Measurements from ENCODE around the gene STXBP5. TPM values are rescaled to one million over a fixed set of nuclear protein-coding genes. Genes with fewer than 3 reads are reported as not detected.

STXBP5 gene
- total RNA-seq, 2 donors from 2014 or later, result 34.4 to 59.9 TPM

DNA sequence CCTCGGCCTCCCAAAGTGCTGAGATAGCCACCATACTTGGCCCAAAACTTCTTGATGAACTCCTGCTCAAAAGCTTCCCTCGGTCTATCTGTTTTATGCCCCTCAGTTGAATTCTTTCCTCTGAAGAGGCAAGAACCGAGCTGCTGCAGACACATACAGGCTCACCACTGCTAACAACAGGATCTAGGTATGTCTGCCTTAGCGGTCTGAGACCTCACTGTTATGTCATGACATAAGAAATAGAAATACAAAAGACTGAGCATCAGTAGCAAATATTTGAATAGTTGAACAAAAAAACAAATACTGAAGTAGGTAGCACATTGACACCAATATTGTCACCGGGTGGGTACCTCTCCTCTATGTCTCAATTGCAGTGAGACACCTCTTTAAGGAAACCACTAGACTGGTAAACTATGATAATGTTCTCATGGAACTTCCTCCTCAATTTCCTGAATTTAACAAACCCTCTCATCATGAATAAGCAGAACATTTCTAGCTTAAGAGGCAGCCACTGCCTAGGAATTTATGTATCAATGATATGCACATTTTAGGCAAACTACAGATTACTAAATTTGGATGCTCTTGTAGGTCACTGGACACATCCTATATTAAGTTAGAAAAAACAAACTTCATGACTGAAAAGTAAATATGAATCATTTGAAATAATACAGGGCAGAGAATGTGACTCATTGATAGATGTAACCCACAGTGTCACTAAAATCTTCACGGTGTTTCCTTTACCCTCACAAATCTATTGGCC, 9.4 kb upstream of the STXBP5 start:
- Histone ChIP-seq H3K27ac (no peak overlapping the region), H3K36me3 (no peaks in the 10 kb centered on the region), H3K27me3 (replicated peaks; ENCODE audit: insufficient read depth) (no peaks in the 10 kb centered on the region), H3K4me3 (no peak overlapping the region), H3K4me1 (replicated peaks) (no peaks in the 10 kb centered on the region), H3K9me3 (no peaks in the 10 kb centered on the region)
- TF ChIP-seq POLR2A (IDR thresholded peaks at IDR 0.05) (no peak), POLR2AphosphoS5 (IDR thresholded peaks at IDR 0.05) (no peak)
- TF ChIP-seq, protein P1, sequence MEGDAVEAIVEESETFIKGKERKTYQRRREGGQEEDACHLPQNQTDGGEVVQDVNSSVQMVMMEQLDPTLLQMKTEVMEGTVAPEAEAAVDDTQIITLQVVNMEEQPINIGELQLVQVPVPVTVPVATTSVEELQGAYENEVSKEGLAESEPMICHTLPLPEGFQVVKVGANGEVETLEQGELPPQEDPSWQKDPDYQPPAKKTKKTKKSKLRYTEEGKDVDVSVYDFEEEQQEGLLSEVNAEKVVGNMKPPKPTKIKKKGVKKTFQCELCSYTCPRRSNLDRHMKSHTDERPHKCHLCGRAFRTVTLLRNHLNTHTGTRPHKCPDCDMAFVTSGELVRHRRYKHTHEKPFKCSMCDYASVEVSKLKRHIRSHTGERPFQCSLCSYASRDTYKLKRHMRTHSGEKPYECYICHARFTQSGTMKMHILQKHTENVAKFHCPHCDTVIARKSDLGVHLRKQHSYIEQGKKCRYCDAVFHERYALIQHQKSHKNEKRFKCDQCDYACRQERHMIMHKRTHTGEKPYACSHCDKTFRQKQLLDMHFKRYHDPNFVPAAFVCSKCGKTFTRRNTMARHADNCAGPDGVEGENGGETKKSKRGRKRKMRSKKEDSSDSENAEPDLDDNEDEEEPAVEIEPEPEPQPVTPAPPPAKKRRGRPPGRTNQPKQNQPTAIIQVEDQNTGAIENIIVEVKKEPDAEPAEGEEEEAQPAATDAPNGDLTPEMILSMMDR (IDR thresholded peaks at IDR 0.05), result no peak
- WGBS, result 89% methylated on average over 6 of the region's 6 CpGs
- no peak for DNase-seq (ENCODE audit: low spot score)
- intact Hi-C loops (cut with DNase I), result no loop called here

DNA sequence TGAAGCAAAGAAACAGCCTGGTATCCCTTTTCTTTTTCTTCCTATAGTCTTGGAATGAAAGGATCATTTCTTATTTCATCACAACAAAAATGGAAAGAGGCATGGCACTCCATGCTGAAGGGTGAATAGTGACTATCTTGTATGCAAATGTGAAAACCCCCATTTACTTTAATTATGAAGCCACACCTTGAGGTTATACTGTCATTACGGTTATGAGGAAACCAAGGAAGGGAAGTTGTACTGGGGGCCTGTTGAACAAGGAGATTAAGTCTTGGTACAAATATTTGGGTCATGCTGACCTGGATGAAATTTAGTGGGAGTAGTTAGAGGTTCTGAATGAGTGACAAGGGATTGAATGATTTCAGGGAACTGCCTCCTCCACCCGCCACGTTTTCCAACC, 8.7 kb upstream of the STXBP5 start:
- Histone ChIP-seq H3K27me3 (replicated peaks; ENCODE audit: insufficient read depth) (no peaks in the 10 kb centered on the region), H3K9me3 (no peaks in the 10 kb centered on the region), H3K4me1 (replicated peaks) (no peaks in the 10 kb centered on the region), H3K4me3 (no peak overlapping the region), H3K27ac (no peak overlapping the region), H3K36me3 (no peaks in the 10 kb centered on the region)
- TF ChIP-seq POLR2A (IDR thresholded peaks at IDR 0.05), result no peak
- 94% methylated on average over 3 of the region's 3 CpGs for WGBS
- no peak for DNase-seq (ENCODE audit: low spot score)
- intact Hi-C loops (cut with DNase I), result no loop called here

DNA sequence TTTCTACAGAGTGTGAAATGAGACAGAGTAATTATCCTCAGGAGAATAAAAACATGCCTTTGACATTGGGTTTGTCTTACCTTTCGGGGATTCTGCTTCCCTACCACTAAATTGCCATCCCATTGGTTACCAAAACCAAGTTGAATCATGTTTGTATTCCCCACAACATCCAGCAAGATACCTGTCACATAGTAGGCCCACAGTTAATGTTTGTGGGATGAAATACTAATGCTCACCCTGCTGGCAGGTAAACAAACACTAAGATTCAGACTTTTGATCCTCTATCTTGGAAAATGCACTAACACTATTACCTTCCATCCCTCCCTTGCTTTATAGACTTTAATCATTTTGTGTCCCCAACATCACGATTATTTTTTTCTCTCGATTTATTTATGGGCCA, 8.2 kb upstream of the STXBP5 start:
- 91% methylated on average over 3 of the region's 3 CpGs for WGBS

DNA sequence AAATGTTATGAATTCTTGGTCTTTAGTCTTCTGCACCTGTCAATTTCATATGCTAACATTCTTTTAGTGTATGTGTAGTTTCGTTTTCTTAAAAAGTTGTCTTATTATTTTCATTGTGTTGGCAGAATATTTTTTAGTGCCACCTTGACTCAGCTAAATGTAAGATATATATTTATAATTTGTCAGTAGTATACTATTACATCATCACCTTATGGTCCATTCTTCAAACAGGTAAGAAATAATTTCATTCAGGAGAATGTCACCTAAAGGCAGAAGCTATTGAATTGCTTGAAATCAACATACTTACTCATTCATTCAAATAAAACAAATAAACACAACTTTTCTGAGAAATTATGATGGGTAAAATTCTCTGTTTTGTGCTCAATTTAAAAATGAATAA, 3.5 kb upstream of the STXBP5 start:
- intact Hi-C loops (cut with DNase I), result loop anchor here (5.0 to 10.0 kb wide), 4 partner anchors 84 to 656 kb away; partner anchors contain the start of gene RAB32

More for the DNA sequence above, 8.2 kb upstream of the STXBP5 start:
- DNase-seq (ENCODE audit: low spot score), result no peak
- no peaks in the 10 kb centered on the region for H3K36me3 ChIP-seq
- H3K27ac ChIP-seq, result no peak overlapping the region
- no peaks in the 10 kb centered on the region for H3K4me1 ChIP-seq (replicated peaks)
- no peaks in the 10 kb centered on the region for H3K27me3 ChIP-seq (replicated peaks; ENCODE audit: insufficient read depth)
- H3K9me3 ChIP-seq, result no peaks in the 10 kb centered on the region
- H3K4me3 ChIP-seq, result no peak overlapping the region
- intact Hi-C loops (cut with DNase I), result no loop called here
- TF ChIP-seq, protein P1 (IDR thresholded peaks at IDR 0.05), result no peak
- TF ChIP-seq POLR2AphosphoS5 (IDR thresholded peaks at IDR 0.05), result no peak
- TF ChIP-seq POLR2A (IDR thresholded peaks at IDR 0.05), result no peak

DNA sequence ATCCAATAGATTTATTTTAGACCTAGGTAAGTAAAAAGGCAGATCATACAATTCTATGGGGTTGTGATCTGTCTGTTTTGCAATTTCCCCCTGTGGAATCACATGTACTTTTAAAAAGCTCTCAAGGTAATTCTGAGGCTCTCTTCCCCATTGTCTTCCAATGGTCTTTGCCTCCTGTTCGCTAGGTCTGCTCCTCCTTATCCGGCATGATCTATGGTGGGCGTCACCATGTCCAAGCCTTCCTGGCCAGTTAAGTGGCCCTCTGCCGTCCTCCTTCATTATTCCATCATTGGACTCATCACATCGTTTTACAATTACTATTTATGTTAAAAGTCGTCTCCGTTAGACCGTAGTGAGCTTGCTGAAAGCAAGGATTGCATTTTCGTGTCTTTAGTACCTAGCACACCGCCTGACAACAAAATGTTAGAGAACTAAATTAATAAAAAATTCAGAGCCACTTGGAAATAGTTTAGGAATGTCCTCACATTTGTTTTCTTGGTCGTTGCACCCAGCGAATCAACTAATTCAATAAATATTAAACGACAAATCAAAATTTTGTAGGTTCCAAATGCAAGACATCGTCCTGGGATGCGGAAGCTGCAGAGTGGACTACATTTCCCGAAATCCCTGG, 2.2 kb upstream of the STXBP5 start:
- H3K36me3 ChIP-seq, result no peaks in the 10 kb centered on the region
- H3K4me3 ChIP-seq, result peak overlapping the region; percentile 82 to 90
- no peak for DNase-seq (ENCODE audit: low spot score)
- intact Hi-C loops (cut with DNase I), result loop anchor here (5.0 to 10.0 kb wide), 4 partner anchors 83 to 657 kb away; partner anchors contain the start of gene RAB32
- peak overlapping the region; percentile 21 to 95 for H3K27ac ChIP-seq
- no peak for TF ChIP-seq POLR2A (IDR thresholded peaks at IDR 0.05)
- TF ChIP-seq POLR2AphosphoS5 (IDR thresholded peaks at IDR 0.05), result no peak
- TF ChIP-seq, protein P1 (IDR thresholded peaks at IDR 0.05), result peak in 1 of 4 experiments; percentile 5
- 11% methylated on average over 16 of the region's 16 CpGs for WGBS
- H3K27me3 ChIP-seq (replicated peaks; ENCODE audit: insufficient read depth), result no peaks in the 10 kb centered on the region
- no peaks in the 10 kb centered on the region for H3K4me1 ChIP-seq (replicated peaks)
- no peaks in the 10 kb centered on the region for H3K9me3 ChIP-seq

More for the DNA sequence above, 3.5 kb upstream of the STXBP5 start:
- WGBS, result 95% methylated on average over 1 of the region's 1 CpG
- DNase-seq (ENCODE audit: low spot score), result no peak
- Histone ChIP-seq H3K36me3 (no peaks in the 10 kb centered on the region), H3K27ac (no peak overlapping the region), H3K9me3 (no peaks in the 10 kb centered on the region), H3K4me1 (replicated peaks) (no peaks in the 10 kb centered on the region), H3K4me3 (no peak overlapping the region), H3K27me3 (replicated peaks; ENCODE audit: insufficient read depth) (no peaks in the 10 kb centered on the region)
- TF ChIP-seq POLR2AphosphoS5 (IDR thresholded peaks at IDR 0.05) (no peak), POLR2A (IDR thresholded peaks at IDR 0.05) (no peak)
